Measurements from ENCODE around the gene TBC1D2B. TPM values are rescaled to one million over a fixed set of nuclear protein-coding genes. Genes with fewer than 3 reads are reported as not detected.

TBC1D2B gene
- total RNA-seq, 1 experiment from 2014 or later: 17.6 TPM

DNA sequence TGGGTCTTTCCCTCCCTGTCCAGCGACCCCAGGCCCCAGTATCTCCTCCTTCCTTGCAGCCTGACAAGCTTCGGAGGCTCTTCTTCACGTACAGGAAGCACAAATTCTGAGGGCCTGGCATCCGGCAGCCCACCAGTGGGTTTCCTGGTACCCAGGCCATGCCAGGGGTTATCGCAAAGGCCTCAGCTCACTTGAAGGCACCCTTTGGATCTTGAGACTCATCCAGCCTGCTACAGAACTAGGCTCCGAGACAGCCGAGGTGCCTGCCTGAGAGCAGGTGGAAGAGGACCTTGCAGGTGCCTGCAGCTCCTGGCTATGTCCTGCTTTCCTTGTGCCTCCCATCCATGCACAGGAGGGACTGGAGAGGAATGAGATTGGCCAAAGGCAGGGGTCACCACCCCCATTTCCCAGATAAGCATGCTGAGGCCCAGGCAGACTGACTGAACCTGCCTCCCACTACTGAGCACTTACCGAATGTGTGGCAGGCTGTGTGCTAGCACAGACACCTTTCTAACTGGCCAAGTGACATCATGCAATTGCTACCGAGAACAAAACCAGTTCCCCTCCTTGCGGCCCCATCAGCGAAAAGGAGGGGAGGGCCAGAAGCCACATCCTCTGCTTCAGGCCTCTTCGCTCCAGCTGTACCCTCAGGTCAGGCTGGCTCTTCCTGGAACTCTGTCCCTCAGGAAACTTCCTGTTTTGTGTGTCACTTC lies 26.1 kb upstream of the TBC1D2B start:
- no peak overlapping the region for H3K4me2 ChIP-seq (ENCODE audit: insufficient read depth, insufficient read length, low read length)
- no peak overlapping the region for H3K27ac Mint-ChIP-seq
- H3K36me3 Mint-ChIP-seq (ENCODE audit: insufficient read depth in 1 of 3, low read depth in 3 of 3): peaks cover 4 to 14% (median 7%) of the 10 kb centered on the region in 3 experiments; a peak in 5 of 7 replicates
- H3K4me1 ChIP-seq (ENCODE audit: insufficient read depth, low read length): no peaks in the 10 kb centered on the region
- H3K9me3 ChIP-seq (ENCODE audit: control insufficient read depth, low read depth, low read length): no peaks in the 10 kb centered on the region
- peaks cover 0 to under 1% of the 10 kb centered on the region in 2 experiments; a peak in 2 of 4 replicates for H3K4me1 Mint-ChIP-seq
- no peak overlapping the region for H2BK20ac ChIP-seq (ENCODE audit: low read depth, low read length, poor library complexity, severe bottlenecking)
- no peaks in the 10 kb centered on the region for H3K79me2 ChIP-seq (ENCODE audit: insufficient read depth, low read length)
- H3K27me3 ChIP-seq (ENCODE audit: insufficient read depth, low read length): no peaks in the 10 kb centered on the region
- H3K27ac ChIP-seq (ENCODE audit: insufficient read length, low read depth, low read length): no peak overlapping the region
- no peak overlapping the region for H3K18ac ChIP-seq (ENCODE audit: insufficient read length, low read depth, low read length)
- DNase-seq: no peak
- H3K27me3 Mint-ChIP-seq (ENCODE audit: low read depth): peaks cover 3% of the 10 kb centered on the region; the same call in 1 of the 2 replicates
- TF ChIP-seq, protein P1, sequence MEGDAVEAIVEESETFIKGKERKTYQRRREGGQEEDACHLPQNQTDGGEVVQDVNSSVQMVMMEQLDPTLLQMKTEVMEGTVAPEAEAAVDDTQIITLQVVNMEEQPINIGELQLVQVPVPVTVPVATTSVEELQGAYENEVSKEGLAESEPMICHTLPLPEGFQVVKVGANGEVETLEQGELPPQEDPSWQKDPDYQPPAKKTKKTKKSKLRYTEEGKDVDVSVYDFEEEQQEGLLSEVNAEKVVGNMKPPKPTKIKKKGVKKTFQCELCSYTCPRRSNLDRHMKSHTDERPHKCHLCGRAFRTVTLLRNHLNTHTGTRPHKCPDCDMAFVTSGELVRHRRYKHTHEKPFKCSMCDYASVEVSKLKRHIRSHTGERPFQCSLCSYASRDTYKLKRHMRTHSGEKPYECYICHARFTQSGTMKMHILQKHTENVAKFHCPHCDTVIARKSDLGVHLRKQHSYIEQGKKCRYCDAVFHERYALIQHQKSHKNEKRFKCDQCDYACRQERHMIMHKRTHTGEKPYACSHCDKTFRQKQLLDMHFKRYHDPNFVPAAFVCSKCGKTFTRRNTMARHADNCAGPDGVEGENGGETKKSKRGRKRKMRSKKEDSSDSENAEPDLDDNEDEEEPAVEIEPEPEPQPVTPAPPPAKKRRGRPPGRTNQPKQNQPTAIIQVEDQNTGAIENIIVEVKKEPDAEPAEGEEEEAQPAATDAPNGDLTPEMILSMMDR (conservative IDR thresholded peaks at IDR 0.05): no peak
- H3K79me1 ChIP-seq (ENCODE audit: insufficient read depth, low read depth, low read length, poor library complexity, severe bottlenecking): no peaks in the 10 kb centered on the region
- no peak overlapping the region for H2AK5ac ChIP-seq (ENCODE audit: insufficient read length, low read length)
- H3K4ac ChIP-seq (ENCODE audit: low read depth, low read length): no peak overlapping the region
- H2BK120ac ChIP-seq (ENCODE audit: low read depth, low read length, poor library complexity, severe bottlenecking): no peak overlapping the region
- no peak overlapping the region for H2BK15ac ChIP-seq (ENCODE audit: low read depth, low read length)
- no peak overlapping the region for H3K23ac ChIP-seq (ENCODE audit: insufficient read length, low read depth, low read length)
- no peaks in the 10 kb centered on the region for H3K9me3 Mint-ChIP-seq
- no peak overlapping the region for H2AFZ ChIP-seq (ENCODE audit: low read length)
- no peak overlapping the region; the same call in 1 of the 2 replicates for H3K14ac ChIP-seq (ENCODE audit: insufficient read depth, low read length)
- no peaks in the 10 kb centered on the region for H4K20me1 ChIP-seq (ENCODE audit: control insufficient read depth, insufficient read depth, insufficient read length)
- no peak overlapping the region for H3T11ph ChIP-seq (ENCODE audit: low read length)
- no peak overlapping the region for H4K8ac ChIP-seq (replicated peaks; ENCODE audit: insufficient read length, low read depth, low read length)
- no CpG with 5 or more reads among the region's 12 CpGs for WGBS (ENCODE audit: extremely low coverage, insufficient read length, low lambda C conversion rate)
- H2BK5ac ChIP-seq (ENCODE audit: insufficient read length, low read length): no peak overlapping the region
- H3K23me2 ChIP-seq (ENCODE audit: insufficient read length, low read depth, low read length, poor library complexity, severe bottlenecking): no peaks in the 10 kb centered on the region
- H2BK12ac ChIP-seq (ENCODE audit: insufficient read length, low read depth, low read length): no peak overlapping the region
- no peak overlapping the region for H4K5ac ChIP-seq (ENCODE audit: insufficient read length, low read depth, low read length)
- no peak overlapping the region for H3K9ac ChIP-seq (ENCODE audit: extremely low read depth, insufficient read length, low read length)
- no peak overlapping the region for H4K91ac ChIP-seq (ENCODE audit: insufficient read length, low read depth, low read length)
- H3K4me3 Mint-ChIP-seq: no peak overlapping the region
- H3K56ac ChIP-seq (ENCODE audit: insufficient read length, low read depth, low read length): no peak overlapping the region

Data from H9 (cell line).